OCI-LY7 (cell line): ENCODE results near the gene TTC33. TPM values are rescaled to one million over a fixed set of nuclear protein-coding genes. Genes with fewer than 3 reads are reported as not detected.
A peak's percentile ranks its signal among the peaks of the same experiment; 100 is the strongest.

ENCODE experiments used
- BruUV-seq: library from RNA; stranded (reverse); fragments of 400-500 nt; replicated peaks from 2 replicates; lab custom pipeline; 2021; lab: Mats Ljungman, UMichigan
- CTCF ChIA-PET: fragments of 300-600 bp; sonication (Branson Sonifier 250); formaldehyde crosslinking; loops from one replicate; lab custom pipeline; 2022; ENCODE audit warnings: antibody characterized with exemption; ENCODE audit not compliant: unreplicated experiment; lab: Charles Lee
- POLR2A ChIA-PET: fragments of 300-600 bp; sonication (Branson Sonifier 250); formaldehyde crosslinking; loops from one replicate; lab custom pipeline; 2022; ENCODE audit warnings: antibody characterized with exemption; lab: Charles Lee
- DNase-seq: peaks from one replicate; pipeline ENCODE4 v3.0.0-alpha.2; 2015; ENCODE audit warnings: low spot score
- H2AFZ ChIP-seq: fragments of 200-600 bp; sonication (generic), shearing (Covaris generic); 2 replicates; pipeline ENCODE4 v1.6.1; 2014; ENCODE audit warnings: mild to moderate bottlenecking, antibody characterized with exemption, low read length, moderate library complexity
- H3K27ac ChIP-seq: fragments of 200-600 bp; sonication (generic); 2 replicates; pipeline ENCODE4 v1.5.1; 2014; ENCODE audit warnings: mixed run types, low read depth, mild to moderate bottlenecking, moderate library complexity, low read length, inconsistent platforms; ENCODE audit not compliant: poor library complexity, severe bottlenecking
- H3K36me3 ChIP-seq: fragments of 200-600 bp; sonication (generic); 2 replicates; pipeline ENCODE4 v1.6.1; 2014; ENCODE audit warnings: mild to moderate bottlenecking, antibody characterized with exemption, low read length, moderate library complexity, mixed read lengths; ENCODE audit not compliant: insufficient read depth
- H3K4me1 ChIP-seq: fragments of 200-600 bp; sonication (generic); 2 replicates; pipeline ENCODE4 v1.5.1; 2014; ENCODE audit warnings: mild to moderate bottlenecking, low read length; ENCODE audit not compliant: insufficient read depth, poor library complexity, severe bottlenecking
- H3K4me2 ChIP-seq: fragments of 200-600 bp; sonication (generic); 2 replicates; pipeline ENCODE4 v1.6.1; 2014; ENCODE audit warnings: mild to moderate bottlenecking, low read length
- H3K4me3 ChIP-seq: fragments of 200-600 bp; sonication (generic); 2 replicates; pipeline ENCODE4 v1.5.1; 2014; ENCODE audit warnings: mild to moderate bottlenecking, low read depth, low read length; ENCODE audit not compliant: poor library complexity, severe bottlenecking
- H3K79me2 ChIP-seq: fragments of 200-600 bp; sonication (generic); 2 replicates; pipeline ENCODE4 v1.6.1; 2016; ENCODE audit warnings: low read depth, mild to moderate bottlenecking, low read length, moderate library complexity, mixed read lengths; ENCODE audit not compliant: insufficient read depth
- H3K9me2 ChIP-seq: fragments of 200-600 bp; sonication (generic); 2 replicates; pipeline ENCODE4 v1.6.1; 2016; ENCODE audit warnings: mild to moderate bottlenecking, low read length, mixed read lengths; ENCODE audit not compliant: insufficient read depth
- H3K9me3 ChIP-seq: fragments of 200-600 bp; sonication (generic); 2 replicates; pipeline ENCODE4 v1.6.1; 2014; ENCODE audit warnings: mild to moderate bottlenecking, mixed run types, low read length, mixed read lengths
- H4K20me1 ChIP-seq: fragments of 200-600 bp; sonication (generic); 2 replicates; pipeline ENCODE4 v1.6.1; 2014; ENCODE audit warnings: mild to moderate bottlenecking, antibody characterized with exemption, low read length, moderate library complexity, mixed read lengths; ENCODE audit not compliant: insufficient read depth
- EZH2phosphoT487 ChIP-seq: fragments of 200-600 bp; sonication (generic); IDR thresholded peaks from 2 replicates; pipeline ENCODE4 v1.6.1; 2018; ENCODE audit warnings: low read depth, borderline replicate concordance, mild to moderate bottlenecking, mixed run types, antibody characterized with exemption, low read length, moderate library complexity, mixed read lengths
- intact Hi-C: fragments of 100-400 bp; cut with micrococcal nuclease; formaldehyde crosslinking; loops from one replicate; pipeline ENCODE4 v1.10.0; 2022; ENCODE audit not compliant: unreplicated experiment
- total RNA-seq, 2 experiments: library from RNA; depleted of rRNA in 1 of 2; stranded (reverse); fragments of >200 nt in 1 of 2; shearing (Covaris generic) in 1 of 2; gene quantifications; 2 replicates each; pipeline ENCODE4 v1.2.3, GENCODE V29; 2014 to 2022
- TF ChIP-seq, protein P1 (sequence below): fragments of 200-600 bp; sonication (generic); conservative IDR thresholded peaks from 2 replicates; pipeline ENCODE4 v1.5.1; 2014; ENCODE audit warnings: mild to moderate bottlenecking, antibody characterized with exemption, low read length, moderate library complexity, mixed read lengths

TTC33 gene
- total RNA-seq, 2 experiments from 2014 or later = 15.9 to 20.5 TPM

DNA sequence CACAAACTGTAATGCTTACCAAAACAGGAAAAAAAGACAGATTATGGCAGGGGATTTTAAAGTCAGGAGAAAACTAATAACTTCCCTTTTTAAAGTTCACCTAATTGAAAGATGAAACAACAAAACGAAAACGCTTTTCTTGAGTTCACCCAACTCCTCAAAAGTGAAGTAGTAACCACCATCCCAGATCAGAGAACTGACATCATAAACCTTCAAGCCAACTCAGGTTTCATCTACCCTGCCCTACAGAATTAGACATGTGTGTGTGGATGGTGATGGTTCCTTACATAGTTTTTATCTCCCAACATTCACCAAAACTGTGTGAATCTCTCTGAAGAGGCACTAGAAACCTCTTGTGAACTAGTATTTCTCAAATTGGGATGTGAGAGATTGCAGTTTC, 271.3 kb downstream of the TTC33 start:
- BruUV-seq = no TSS peak
- TF ChIP-seq, protein P1, sequence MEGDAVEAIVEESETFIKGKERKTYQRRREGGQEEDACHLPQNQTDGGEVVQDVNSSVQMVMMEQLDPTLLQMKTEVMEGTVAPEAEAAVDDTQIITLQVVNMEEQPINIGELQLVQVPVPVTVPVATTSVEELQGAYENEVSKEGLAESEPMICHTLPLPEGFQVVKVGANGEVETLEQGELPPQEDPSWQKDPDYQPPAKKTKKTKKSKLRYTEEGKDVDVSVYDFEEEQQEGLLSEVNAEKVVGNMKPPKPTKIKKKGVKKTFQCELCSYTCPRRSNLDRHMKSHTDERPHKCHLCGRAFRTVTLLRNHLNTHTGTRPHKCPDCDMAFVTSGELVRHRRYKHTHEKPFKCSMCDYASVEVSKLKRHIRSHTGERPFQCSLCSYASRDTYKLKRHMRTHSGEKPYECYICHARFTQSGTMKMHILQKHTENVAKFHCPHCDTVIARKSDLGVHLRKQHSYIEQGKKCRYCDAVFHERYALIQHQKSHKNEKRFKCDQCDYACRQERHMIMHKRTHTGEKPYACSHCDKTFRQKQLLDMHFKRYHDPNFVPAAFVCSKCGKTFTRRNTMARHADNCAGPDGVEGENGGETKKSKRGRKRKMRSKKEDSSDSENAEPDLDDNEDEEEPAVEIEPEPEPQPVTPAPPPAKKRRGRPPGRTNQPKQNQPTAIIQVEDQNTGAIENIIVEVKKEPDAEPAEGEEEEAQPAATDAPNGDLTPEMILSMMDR = no peak
- no peak for TF ChIP-seq EZH2phosphoT487
- no peaks in the 10 kb centered on the region for H3K36me3 ChIP-seq
- H3K4me2 ChIP-seq = peak overlapping the region; percentile 74
- H3K27ac ChIP-seq = peak overlapping the region; percentile 13
- no peaks in the 10 kb centered on the region for H3K79me2 ChIP-seq
- DNase-seq = peak; percentile 18
- no peaks in the 10 kb centered on the region for H3K9me3 ChIP-seq
- POLR2A ChIA-PET = interaction anchor here (0.6 to 1.0 kb wide), 3 partner anchors 20 to 529 kb away, joined by 3 to 4 read pairs (median 3); no protein-coding TSS in a partner anchor
- intact Hi-C loops = loop anchor here (10.0 kb wide), 1 partner anchor 350 kb away; the partner anchor contains the start of gene RPL37
- CTCF ChIA-PET = interaction anchor here (1.2 kb wide), 1 partner anchor 9 kb away, joined by 3 read pairs; no protein-coding TSS in a partner anchor
- peak overlapping the region; percentile 90 for H2AFZ ChIP-seq
- peak overlapping the region; percentile 48 for H3K4me3 ChIP-seq
- peaks cover 34% of the 10 kb centered on the region for H3K4me1 ChIP-seq
- no peaks in the 10 kb centered on the region for H4K20me1 ChIP-seq
- H3K9me2 ChIP-seq = no peaks in the 10 kb centered on the region

DNA sequence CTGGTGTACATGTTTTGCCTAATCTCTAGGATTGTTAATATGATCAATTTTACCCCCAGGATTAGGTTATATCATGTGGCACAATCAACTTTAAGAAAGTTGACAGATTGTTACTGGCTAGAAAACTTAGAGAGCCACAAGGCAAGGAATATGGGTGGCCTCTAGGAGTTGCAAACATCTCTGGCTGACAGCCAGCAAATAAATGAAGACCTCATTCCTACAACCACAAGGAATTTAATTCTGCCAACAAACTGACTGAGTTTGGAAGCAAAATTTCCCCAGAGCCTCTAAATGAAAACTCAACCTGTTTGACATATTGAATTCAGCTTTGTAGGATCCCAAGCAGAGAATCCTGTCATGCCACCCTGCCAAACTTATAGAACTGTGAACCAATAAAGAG, 272.4 kb downstream of the TTC33 start:
- no peak overlapping the region for H3K4me3 ChIP-seq
- H3K36me3 ChIP-seq = no peaks in the 10 kb centered on the region
- H3K4me2 ChIP-seq = no peak overlapping the region
- peaks cover 34% of the 10 kb centered on the region for H3K4me1 ChIP-seq
- no peaks in the 10 kb centered on the region for H3K9me3 ChIP-seq
- H3K9me2 ChIP-seq = no peaks in the 10 kb centered on the region
- H4K20me1 ChIP-seq = no peaks in the 10 kb centered on the region
- no TSS peak for BruUV-seq
- ChIA-PET CTCF (no interaction called here), POLR2A (no interaction called here)
- no peaks in the 10 kb centered on the region for H3K79me2 ChIP-seq
- no peak for TF ChIP-seq EZH2phosphoT487
- TF ChIP-seq, protein P1 = no peak
- H3K27ac ChIP-seq = no peak overlapping the region
- intact Hi-C loops = loop anchor here (10.0 kb wide), 1 partner anchor 351 kb away; the partner anchor contains the start of gene RPL37
- no peak overlapping the region for H2AFZ ChIP-seq
- no peak for DNase-seq

DNA sequence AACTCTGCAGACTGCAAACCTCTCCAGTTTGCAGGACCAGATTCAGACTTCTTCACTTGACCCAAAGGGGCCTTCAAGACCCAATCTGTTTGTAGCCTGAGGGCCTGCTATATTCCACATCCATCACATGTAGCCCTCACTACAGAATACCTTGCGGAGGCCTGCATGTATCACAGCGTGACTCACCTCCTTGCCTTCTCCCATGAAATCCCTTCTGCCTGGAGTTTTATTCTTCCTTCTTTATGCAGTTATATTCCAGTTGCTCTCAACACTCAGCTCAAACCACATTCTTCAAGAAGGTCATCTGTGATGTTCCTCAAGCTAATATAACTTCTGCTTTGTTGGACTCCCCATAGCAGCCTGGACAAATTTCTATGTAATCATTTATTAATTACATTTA, 274.5 kb downstream of the TTC33 start:
- H3K4me1 ChIP-seq = peaks cover 22% of the 10 kb centered on the region
- DNase-seq = no peak
- no peak overlapping the region for H2AFZ ChIP-seq
- intact Hi-C loops = loop anchor here (10.0 kb wide), 1 partner anchor 354 kb away; the partner anchor contains the start of gene RPL37
- H3K9me3 ChIP-seq = no peaks in the 10 kb centered on the region
- CTCF ChIA-PET = no interaction called here
- H3K9me2 ChIP-seq = no peaks in the 10 kb centered on the region
- no peaks in the 10 kb centered on the region for H3K36me3 ChIP-seq
- no TSS peak for BruUV-seq
- POLR2A ChIA-PET = interaction anchor here (0.6 kb wide), 2 partner anchors 125 to 340 kb away, joined by 3 to 4 read pairs; no protein-coding TSS in a partner anchor
- no peak overlapping the region for H3K4me3 ChIP-seq
- no peak for TF ChIP-seq EZH2phosphoT487
- TF ChIP-seq, protein P1 = no peak
- no peak overlapping the region for H3K27ac ChIP-seq
- no peak overlapping the region for H3K4me2 ChIP-seq
- no peaks in the 10 kb centered on the region for H3K79me2 ChIP-seq
- no peaks in the 10 kb centered on the region for H4K20me1 ChIP-seq
